ENCODE results near the gene SLC39A13. TPM values are rescaled to one million over a fixed set of nuclear protein-coding genes. Genes with fewer than 3 reads are reported as not detected.

Gene SLC39A13
- total RNA-seq, 1 donor from 2014 or later, result 117 TPM

DNA sequence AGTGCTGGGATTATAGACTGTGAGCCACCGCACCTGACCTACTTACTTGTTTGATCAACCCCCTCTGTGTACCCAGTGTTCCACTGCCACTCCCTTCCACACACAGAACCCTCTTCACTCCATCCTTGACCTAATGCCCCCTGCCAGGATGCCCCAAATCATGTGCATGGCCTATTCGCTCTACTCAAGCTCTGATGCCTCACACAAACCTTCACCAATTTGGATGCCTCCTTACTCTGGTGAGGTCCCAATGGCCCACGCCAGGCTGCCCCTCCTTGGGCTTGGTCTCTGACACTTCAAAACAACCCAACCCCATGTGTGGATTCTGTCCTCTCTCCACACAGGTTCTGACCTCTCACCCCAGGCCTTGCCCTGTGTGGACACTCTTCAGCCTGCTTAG, 27.3 kb downstream of the SLC39A13 start:
- DNase-seq (ENCODE audit: low read depth), result no peak
- H3K36me3 ChIP-seq (ENCODE audit: control insufficient read depth, insufficient read depth, low read length), result no peaks in the 10 kb centered on the region
- H3K4me3 ChIP-seq (ENCODE audit: low read depth, low read length), result no peak overlapping the region
- no peaks in the 10 kb centered on the region for H3K27me3 ChIP-seq (ENCODE audit: control insufficient read depth, insufficient read depth, low read length)
- TF ChIP-seq, protein P1, sequence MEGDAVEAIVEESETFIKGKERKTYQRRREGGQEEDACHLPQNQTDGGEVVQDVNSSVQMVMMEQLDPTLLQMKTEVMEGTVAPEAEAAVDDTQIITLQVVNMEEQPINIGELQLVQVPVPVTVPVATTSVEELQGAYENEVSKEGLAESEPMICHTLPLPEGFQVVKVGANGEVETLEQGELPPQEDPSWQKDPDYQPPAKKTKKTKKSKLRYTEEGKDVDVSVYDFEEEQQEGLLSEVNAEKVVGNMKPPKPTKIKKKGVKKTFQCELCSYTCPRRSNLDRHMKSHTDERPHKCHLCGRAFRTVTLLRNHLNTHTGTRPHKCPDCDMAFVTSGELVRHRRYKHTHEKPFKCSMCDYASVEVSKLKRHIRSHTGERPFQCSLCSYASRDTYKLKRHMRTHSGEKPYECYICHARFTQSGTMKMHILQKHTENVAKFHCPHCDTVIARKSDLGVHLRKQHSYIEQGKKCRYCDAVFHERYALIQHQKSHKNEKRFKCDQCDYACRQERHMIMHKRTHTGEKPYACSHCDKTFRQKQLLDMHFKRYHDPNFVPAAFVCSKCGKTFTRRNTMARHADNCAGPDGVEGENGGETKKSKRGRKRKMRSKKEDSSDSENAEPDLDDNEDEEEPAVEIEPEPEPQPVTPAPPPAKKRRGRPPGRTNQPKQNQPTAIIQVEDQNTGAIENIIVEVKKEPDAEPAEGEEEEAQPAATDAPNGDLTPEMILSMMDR (IDR thresholded peaks at IDR 0.05; ENCODE audit: insufficient read depth, low read length, poor library complexity, severe bottlenecking), result no peak

DNA sequence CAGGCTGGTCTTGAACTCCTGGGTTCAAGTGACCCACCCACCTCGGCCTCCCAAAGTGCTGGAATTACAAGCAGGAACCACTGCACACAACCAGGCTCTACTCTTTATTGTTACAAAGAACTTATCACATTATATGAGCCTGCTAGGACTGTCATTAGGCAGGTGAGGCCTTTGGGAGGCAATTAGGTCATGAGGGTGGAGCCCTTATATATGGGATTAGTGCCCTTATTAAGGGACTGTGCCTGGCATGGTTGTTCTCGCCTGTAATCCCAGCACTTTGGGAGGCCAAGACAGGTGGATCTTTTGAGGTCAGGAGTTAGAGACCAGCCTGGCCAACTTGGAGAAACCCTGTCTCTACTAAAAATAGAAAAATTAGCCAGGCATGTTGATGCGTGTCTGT, 28.3 kb downstream of the SLC39A13 start:
- TF ChIP-seq, protein P1 (IDR thresholded peaks at IDR 0.05; ENCODE audit: insufficient read depth, low read length, poor library complexity, severe bottlenecking), result no peak
- Histone ChIP-seq H3K36me3 (ENCODE audit: control insufficient read depth, insufficient read depth, low read length) (no peaks in the 10 kb centered on the region), H3K27me3 (ENCODE audit: control insufficient read depth, insufficient read depth, low read length) (no peaks in the 10 kb centered on the region), H3K4me3 (ENCODE audit: low read depth, low read length) (no peak overlapping the region)
- no peak for DNase-seq (ENCODE audit: low read depth)

DNA sequence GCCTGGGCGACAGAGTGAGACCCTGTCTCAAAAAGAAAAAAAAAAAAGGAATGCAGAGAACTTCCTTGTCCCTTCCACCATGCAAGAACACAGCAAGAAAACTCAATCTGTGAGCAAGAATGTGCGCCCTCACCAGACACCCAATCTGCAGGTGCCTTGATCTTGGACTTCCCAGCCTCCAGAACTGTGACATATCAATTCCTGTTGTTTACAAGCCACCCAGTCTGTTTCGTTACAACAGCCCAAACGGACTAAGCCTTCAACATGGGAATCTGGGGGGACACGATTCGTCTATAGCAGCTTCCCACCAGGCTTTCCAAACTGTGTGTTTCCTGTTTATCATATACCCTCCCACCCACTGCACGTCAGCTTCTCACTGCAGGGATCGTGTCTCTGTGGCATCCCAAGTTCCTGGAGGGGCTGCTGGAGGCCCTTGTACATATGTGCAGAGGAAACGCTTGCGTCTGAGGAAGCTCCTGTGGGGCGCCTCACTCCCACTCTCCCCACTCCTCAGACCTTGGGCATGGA, 28.9 kb downstream of the SLC39A13 start:
- DNase-seq (ENCODE audit: low read depth), result no peak
- Histone ChIP-seq H3K27me3 (ENCODE audit: control insufficient read depth, insufficient read depth, low read length) (no peaks in the 10 kb centered on the region), H3K36me3 (ENCODE audit: control insufficient read depth, insufficient read depth, low read length) (no peaks in the 10 kb centered on the region), H3K4me3 (ENCODE audit: low read depth, low read length) (no peak overlapping the region)
- TF ChIP-seq, protein P1 (IDR thresholded peaks at IDR 0.05; ENCODE audit: insufficient read depth, low read length, poor library complexity, severe bottlenecking), result no peak

DNA sequence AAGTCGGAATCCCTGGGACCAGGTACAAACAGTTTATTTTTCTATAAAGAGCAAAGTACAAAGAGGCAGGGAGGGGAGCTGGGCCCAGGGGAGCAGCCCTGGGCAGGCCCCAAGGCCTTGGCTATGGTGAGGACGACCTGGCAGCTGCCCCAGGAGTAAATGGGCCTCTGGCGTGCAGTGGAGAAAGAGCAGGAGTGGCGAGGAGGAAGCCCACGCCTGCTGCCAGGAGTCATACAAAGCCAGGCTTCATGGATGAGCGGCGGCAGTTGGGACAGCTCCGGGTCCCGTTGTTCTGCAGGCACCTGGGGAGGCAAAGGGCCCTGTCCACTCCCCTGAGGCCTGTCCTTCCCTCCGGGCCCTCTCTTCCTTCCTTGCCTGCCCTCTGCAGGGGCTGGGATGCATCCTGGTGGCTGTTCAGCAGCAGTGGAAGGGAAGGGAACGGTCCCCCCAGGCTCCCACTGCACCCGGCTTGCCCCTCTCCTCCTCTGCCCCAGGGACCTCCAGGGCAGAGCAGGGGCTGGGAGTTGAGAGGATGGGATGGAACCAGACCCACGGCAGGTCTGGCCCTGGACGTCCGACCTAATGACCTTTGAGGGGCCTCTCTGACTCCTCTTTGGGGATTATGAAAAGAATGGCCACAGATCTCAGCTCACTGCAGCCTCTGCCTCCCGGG, 29.5 kb downstream of the SLC39A13 start:
- no peak overlapping the region for H3K4me3 ChIP-seq (ENCODE audit: low read depth, low read length)
- H3K27me3 ChIP-seq (ENCODE audit: control insufficient read depth, insufficient read depth, low read length), result no peaks in the 10 kb centered on the region
- H3K36me3 ChIP-seq (ENCODE audit: control insufficient read depth, insufficient read depth, low read length), result no peaks in the 10 kb centered on the region
- no peak for DNase-seq (ENCODE audit: low read depth)
- TF ChIP-seq, protein P1 (IDR thresholded peaks at IDR 0.05; ENCODE audit: insufficient read depth, low read length, poor library complexity, severe bottlenecking), result no peak

DNA sequence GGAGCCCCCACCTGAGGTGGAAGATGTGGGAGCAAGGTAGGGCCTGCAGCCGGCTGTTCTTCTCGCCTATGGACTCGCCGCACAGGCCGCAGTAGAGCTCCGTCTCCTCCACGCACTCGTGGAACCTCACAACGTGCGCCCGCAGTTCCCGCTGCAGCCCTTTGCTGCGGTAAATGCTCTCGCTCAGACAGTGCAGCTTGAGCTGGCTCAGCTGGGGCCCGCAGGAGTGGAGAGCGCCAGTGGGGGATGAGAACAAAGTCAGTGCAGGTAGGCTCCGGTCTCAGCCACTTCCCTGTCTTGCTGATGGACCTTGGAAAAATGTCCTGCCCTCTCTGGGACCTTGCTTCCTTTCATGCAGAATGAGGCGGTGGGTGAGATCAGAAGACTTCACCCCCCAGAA, 30.3 kb downstream of the SLC39A13 start:
- no peaks in the 10 kb centered on the region for H3K27me3 ChIP-seq (ENCODE audit: control insufficient read depth, insufficient read depth, low read length)
- TF ChIP-seq, protein P1 (IDR thresholded peaks at IDR 0.05; ENCODE audit: insufficient read depth, low read length, poor library complexity, severe bottlenecking), result no peak
- no peak overlapping the region for H3K4me3 ChIP-seq (ENCODE audit: low read depth, low read length)
- H3K36me3 ChIP-seq (ENCODE audit: control insufficient read depth, insufficient read depth, low read length), result no peaks in the 10 kb centered on the region
- no peak for DNase-seq (ENCODE audit: low read depth)

DNA sequence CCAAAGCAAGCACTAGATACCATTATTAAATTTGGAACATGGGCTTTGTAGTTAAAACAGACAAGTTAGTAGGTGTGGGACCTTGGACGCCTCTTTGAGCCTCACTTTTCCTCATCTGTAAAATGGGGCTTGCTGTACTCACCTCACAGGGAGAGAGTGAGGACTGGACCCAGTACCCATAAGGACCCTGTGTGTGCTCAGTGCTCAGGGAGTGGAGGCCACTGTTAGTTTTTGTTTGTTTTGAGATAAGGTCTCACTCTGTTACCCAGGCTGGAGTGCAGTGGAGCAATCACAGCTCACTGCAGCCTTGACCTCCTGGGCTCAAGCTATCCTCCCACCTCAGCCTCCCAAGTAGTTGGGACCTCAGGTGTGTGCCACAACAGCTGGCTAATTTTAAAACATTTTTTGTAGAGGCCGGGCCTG, 31.7 kb downstream of the SLC39A13 start:
- H3K4me3 ChIP-seq (ENCODE audit: low read depth, low read length), result no peak overlapping the region
- no peak for DNase-seq (ENCODE audit: low read depth)
- TF ChIP-seq, protein P1 (IDR thresholded peaks at IDR 0.05; ENCODE audit: insufficient read depth, low read length, poor library complexity, severe bottlenecking), result no peak
- H3K27me3 ChIP-seq (ENCODE audit: control insufficient read depth, insufficient read depth, low read length), result no peaks in the 10 kb centered on the region
- H3K36me3 ChIP-seq (ENCODE audit: control insufficient read depth, insufficient read depth, low read length), result no peaks in the 10 kb centered on the region
